DOHH2 (cell line): ENCODE data around the gene GTPBP4.

ENCODE experiments used
- CTCF ChIP-seq: fragments of 200-600 bp; sonication (generic); IDR thresholded peaks from one replicate; pipeline ENCODE4 v1.5.1; 2014; ENCODE audit warnings: antibody characterized with exemption, mild to moderate bottlenecking, low read depth, low read length; ENCODE audit not compliant: poor library complexity, severe bottlenecking
- EZH2phosphoT487 ChIP-seq: fragments of 200-600 bp; sonication (generic); IDR thresholded peaks from 2 replicates; pipeline ENCODE4 v1.6.1; 2017; ENCODE audit warnings: borderline replicate concordance, mild to moderate bottlenecking, antibody characterized with exemption, low read length, moderate library complexity, mixed read lengths

- TF ChIP-seq CTCF (no peak), EZH2phosphoT487 (no peak)
These were observed 73.9 kb downstream of the GTPBP4 start for GRCh38 chr10:1061930-1062774.
